Keratinocyte (primary cell): ENCODE data around the gene LPA.

ENCODE experiments used
- EZH2 ChIP-seq: IDR thresholded peaks from one replicate; pipeline ENCODE4 v1.6.1; 2012; ENCODE audit warnings: inconsistent platforms, mild to moderate bottlenecking, low read length, moderate library complexity
- TF ChIP-seq, protein P1 (sequence below), 3 experiments: IDR thresholded peaks in 1 of 3; conservative IDR thresholded peaks in 1 of 3; optimal IDR thresholded peaks in 1 of 3; 2 replicates in 2 of 3; 3 replicates in 1 of 3; pipeline versions ENCODE3 to v1.5.1; 2011; ENCODE audit warnings: low read length in 3 of 3, mild to moderate bottlenecking in 3 of 3, moderate library complexity in 2 of 3, control low read depth in 1 of 3, inconsistent platforms in 1 of 3; ENCODE audit not compliant: insufficient read depth in 2 of 3; ENCODE audit errors: extremely low read depth in 1 of 3

DNA sequence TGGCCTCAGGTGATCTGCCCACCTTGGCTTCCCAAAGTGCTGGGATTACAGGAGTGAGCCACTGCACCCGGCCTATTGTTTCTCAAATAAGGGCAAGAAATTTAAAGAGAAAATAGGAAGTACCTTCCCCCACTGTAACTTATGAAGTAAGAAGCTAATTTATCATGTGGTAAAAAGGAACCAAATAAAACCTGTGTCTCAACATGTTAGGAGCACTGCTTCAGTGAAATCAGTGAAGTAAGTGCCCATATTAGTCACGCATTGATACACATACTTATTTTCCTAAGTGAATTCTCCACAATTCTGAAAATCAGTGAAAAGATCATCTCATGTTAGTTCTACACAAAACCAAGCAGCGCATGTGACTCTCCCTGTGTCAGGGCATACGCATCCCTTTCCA, 14.2 kb upstream of the LPA start:
- TF ChIP-seq, protein P1, sequence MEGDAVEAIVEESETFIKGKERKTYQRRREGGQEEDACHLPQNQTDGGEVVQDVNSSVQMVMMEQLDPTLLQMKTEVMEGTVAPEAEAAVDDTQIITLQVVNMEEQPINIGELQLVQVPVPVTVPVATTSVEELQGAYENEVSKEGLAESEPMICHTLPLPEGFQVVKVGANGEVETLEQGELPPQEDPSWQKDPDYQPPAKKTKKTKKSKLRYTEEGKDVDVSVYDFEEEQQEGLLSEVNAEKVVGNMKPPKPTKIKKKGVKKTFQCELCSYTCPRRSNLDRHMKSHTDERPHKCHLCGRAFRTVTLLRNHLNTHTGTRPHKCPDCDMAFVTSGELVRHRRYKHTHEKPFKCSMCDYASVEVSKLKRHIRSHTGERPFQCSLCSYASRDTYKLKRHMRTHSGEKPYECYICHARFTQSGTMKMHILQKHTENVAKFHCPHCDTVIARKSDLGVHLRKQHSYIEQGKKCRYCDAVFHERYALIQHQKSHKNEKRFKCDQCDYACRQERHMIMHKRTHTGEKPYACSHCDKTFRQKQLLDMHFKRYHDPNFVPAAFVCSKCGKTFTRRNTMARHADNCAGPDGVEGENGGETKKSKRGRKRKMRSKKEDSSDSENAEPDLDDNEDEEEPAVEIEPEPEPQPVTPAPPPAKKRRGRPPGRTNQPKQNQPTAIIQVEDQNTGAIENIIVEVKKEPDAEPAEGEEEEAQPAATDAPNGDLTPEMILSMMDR (optimal IDR thresholded peaks at IDR 0.05 in 1 of 3, IDR thresholded peaks at IDR 0.05 in 1 of 3, conservative IDR thresholded peaks at IDR 0.05 in 1 of 3; ENCODE audit: extremely low read depth in 1 of 3, insufficient read depth in 2 of 3, low read length in 3 of 3): no peak
- TF ChIP-seq EZH2: no peak
